Measurements from ENCODE around the gene TBC1D14.

The TBC1D14 gene

GRCh38 chr4:6955261-6955911, 45.8 kb downstream of the TBC1D14 start:
- no peak for DNase-seq

- no peak for DNase-seq
Observed at GRCh38 chr4:6956087-6956433, 46.4 kb downstream of the TBC1D14 start.

DNA sequence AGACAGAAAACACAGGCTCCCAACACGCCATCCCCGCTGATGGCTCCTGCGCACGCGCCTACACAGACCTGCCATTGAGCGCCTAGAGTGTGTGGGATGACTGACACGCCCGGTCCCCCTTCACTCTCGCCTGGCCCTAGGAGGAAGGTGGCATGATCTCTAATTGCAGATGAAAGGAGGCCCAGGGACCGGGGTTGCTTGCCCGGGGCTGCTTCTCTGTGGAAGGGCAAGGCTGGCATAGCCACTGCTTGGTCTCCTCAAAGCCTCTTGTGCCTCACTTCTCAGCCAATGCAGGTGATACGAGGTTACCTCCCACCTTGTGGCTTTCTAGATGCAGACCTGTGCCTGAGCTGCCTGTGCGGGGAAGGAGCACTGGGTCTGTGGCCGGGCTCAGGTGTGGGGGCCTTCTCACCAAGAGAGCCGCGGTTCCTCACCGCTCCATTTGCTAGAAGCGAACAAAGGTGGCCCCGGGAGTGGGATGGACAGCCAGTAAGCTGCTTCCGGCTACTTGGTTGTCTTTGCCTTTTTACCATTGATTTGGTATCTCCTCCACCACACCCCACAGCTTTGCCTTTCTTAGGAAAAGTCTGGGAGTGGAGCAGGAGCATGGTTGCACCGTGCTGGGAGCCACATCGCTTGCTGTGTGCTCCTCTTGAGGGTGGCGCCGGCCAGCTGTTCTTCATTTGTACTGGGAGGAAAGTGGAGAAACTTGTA, 47.0 kb downstream of the TBC1D14 start:
- DNase-seq = no peak

GRCh38 chr4:6957148-6957520, 47.5 kb downstream of the TBC1D14 start:
- DNase-seq = peak; percentile 19

GRCh38 chr4:6957994-6958393, 48.4 kb downstream of the TBC1D14 start:
- DNase-seq = no peak

DNA sequence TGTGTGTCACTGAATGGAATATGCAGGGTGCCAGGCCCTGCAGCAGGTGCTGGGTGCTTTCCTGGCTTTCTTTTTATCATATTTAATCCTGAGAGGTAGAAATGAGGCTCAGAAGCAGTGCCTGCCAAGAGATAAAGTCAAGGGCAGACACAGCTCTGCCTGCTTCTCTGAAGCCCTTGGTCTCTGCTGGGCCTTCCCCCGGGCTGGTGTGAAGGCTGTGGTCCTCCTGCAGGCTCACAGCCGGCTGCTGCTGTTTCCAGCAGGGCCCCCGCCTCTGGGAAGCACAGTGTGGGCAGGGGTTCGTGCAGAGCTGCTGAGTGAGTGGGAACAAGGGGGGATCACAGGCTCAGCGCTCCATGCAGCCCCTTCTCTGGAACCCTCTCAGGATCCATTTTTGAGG, 49.6 kb downstream of the TBC1D14 start:
- DNase-seq = no peak

DNA sequence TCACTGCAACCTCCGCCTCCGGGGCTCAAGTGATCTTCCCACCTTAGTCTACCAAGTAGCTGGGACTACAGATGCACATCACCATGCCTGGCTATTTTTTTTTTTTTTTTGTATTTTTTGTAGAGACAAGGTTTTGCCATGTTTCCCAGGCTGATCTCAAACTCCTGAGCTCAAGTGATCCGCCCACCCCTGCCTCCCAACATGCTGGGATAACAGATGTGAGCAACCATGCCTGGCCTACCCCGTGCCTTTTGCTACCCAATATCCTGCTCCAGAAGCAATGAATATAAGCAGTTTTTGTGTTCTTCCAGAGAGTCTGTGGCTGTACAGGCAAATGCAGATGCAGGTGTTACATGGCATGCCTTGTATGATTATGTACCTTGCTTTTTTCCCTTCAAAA, 50.5 kb downstream of the TBC1D14 start:
- no peak for DNase-seq

DNA sequence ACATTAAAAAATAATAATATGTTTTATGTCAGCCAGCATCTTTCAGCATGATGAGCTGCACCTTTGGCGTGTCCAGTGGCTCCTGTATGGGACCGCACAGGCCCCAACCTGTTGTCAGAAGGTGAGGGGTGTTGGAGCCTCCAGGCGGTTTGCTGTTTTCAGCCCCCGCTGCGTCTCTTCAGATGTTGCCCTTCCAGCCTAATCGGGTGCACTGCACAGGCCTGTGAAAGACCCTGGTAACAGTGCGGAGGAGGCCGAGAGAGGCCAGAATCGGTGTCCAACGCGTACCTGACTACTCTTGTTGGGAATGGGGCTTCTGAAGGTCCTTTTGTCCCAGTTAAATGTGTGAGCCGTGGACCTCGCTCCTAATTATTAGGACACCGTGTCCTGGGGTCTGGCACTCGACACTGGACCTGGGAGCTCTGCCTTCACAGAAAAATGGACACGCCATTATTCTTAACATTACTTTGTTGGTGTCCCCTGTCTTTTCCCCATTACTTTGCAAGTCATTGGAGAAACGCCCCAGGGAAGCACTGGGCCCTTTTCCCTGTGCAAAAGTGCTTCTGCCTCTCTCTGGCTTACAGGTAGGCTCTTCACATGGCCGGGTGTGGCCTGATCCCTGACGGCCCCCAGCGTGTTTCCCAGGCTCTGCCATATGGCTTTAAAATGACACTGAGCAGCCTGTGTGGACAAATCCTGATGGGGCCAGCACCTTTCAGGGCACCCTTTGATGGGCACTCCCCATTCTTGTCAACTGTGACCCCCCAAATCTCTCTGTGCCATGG, 51.2 kb downstream of the TBC1D14 start:
- DNase-seq = no peak

GRCh38 chr4:6961496-6962210, 52.0 kb downstream of the TBC1D14 start:
- DNase-seq = no peak

GRCh38 chr4:6962211-6963041, 52.8 kb downstream of the TBC1D14 start:
- DNase-seq = no peak

DNA sequence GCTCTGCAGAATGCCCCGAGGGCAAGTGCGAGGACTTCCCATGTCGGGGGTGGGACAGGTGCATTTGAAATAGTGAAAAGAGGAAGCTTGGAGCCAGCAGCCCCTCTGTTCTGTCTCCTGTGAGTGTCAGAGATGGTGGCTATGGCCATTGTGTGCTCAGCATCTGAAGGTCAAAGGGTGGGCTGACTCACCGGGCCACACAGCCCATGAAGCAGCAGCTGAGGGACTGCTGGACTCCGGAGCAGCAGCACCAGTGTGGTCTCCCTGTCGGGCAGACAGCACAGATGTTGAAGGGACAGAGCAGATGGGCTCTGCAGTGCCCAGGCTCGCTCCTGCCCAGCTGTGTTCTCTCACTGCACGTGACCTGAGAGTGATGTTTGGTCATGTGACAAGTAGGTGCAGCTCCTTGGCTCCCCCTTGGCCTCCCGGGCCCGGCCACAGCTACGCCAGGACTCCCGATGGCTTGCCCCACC, 53.5 kb downstream of the TBC1D14 start:
- no peak for DNase-seq

- no peak for DNase-seq
Observed at GRCh38 chr4:6964858-6965257, 55.2 kb downstream of the TBC1D14 start.

DNA sequence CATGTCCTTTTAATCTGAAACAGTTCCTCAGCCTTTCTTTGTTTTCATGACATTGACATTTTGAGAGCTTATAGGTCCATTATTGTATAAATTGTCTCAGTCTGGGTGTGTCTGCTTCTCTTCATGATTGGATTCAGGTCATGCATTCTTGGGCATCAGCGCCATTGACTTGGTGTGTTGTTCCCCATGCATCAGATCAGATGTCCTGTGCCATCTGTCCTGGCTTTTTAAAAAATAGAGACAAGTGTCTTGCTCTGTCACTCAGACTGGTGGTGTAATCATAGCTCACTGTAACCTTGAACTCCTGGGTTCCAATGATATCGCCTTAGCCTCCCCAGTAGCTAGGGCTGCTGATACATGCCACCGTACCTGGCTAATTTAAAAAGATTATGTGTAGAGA, 55.7 kb downstream of the TBC1D14 start:
- no peak for DNase-seq

DNA sequence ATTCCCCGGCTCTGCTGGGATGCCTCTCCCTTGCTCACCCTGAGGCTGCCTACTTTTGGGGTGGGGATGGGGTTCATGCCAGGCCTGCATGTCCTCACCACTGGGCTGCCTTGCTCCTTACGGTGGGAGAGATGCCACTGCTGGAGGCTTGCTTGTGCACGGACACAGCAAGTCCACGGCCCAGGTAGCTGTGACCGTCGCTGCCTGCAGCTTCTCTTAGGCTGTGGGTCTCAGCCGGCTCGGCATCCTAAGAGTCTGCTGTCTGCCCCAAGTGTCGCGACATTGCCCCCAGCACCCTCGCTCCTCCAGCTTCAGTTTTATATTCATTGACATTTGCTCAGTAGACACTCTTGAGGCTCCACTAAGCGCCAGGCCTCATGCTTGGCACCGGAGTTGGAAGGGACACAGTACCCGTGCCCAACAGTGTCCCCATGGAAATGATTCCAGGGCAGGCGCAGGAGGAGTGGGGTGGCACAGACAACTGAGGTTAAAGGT, 58.3 kb downstream of the TBC1D14 start:
- DNase-seq = no peak

GRCh38 chr4:6968496-6968895, 58.9 kb downstream of the TBC1D14 start:
- no peak for DNase-seq

DNA sequence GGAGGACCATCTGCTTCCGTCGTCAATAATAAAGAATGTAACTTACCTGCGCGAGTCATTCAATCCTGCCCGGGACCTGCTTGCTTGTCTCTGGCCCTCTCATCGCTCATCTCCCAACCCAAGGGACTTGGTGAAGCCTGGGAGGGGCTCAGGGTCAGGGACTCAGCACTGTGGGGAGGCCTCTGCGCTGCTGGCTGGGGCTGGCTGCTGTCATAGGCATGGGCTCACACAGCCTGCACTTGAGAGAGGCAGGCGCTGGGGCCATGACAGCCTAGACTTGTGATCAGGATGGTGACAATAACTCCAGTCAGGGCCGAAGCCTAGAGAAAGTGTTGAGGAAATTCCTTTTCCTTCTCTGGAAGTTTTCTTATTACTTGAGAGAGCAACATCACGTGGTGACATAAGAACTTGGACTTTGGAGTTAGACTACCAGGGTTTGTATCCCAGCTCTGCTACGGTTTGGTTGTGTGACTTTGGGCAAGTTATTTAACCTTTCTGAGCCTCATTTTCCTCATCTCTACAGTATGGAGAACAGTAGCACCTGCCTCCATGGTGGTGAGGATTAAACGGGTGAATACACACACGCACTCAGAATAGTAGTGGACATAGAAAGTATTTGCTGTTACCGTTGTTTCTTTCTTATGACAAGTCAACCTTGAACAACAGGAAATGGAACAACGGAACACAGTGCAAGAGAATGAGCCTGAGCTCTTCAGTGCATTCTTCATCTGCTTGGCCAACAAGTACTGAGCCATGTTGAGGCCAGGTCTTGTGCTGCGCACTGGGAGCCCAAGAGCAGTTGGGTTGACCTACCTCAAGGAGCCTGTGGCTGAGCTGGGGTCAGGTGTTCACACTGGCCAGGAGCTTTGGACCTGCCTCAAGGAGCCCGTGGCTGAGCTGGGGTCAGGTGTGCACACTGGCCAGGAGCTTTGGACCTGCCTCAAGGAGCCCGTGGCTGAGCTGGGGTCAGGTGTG, 60.5 kb downstream of the TBC1D14 start:
- no peak for DNase-seq

- no peak for DNase-seq
Observed at GRCh38 chr4:6971536-6972374, 62.1 kb downstream of the TBC1D14 start.

GRCh38 chr4:6972375-6972650, 62.7 kb downstream of the TBC1D14 start:
- no peak for DNase-seq

DNA sequence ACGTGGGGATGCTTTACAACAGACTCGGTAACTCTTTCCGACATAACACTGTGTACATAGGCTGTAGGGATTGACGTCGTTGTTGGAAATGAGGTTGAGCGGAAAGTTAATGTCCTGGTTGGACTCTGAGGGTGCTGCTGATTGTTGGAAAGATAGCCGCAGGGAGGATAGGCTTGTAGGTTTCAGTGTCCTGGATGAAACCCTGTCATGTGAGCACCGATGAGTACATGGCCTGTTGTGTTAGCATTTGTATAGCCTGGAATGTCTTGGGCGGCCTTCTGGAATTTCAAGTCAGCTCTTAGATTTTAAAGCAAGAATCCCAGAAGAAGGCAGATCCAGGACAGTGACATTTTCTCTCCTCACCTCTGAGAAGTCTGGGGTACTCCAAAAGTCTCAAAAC, 63.3 kb downstream of the TBC1D14 start:
- DNase-seq = no peak

DNA sequence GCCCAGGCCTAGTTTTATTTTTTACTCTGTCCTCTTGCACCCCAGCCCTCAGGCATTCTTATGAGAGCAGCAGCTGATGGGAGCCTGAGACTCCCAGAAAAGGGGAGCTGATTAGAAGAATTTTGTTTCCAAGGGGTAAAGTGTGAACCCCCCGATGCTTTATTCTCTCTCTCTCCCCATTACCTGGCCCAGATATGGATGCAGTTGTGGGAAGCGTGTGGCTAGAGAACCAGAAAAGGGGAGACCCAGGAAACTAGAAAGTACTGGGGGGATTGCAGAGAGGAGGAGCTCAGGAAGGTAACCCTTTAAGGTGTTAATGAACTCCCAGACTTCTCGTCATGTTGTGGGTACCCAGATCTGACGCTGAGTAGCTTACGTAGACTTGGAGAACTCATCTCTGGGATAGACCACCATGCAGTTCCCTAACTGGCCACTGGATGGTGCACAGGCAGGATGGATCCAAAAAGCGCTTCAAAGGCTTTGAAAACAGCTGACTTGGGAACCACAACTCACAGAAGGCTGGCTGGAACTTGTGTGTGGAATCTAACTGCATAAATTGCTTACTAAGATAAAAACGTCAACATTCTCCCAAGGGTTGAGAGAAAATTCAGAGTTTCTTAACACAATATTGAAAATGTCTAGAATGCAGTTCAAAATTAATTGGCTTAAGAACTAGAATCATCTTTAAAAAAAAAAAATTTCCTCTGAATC, 64.7 kb downstream of the TBC1D14 start:
- peak; percentile 17 for DNase-seq
